Lower leg skin (tissue), 3 donors: ENCODE data around the gene RPN2.

Experiments used
- POLR2A ChIP-seq, 2 donors: fragments of 450-650 bp; IDR thresholded peaks; one replicate each; pipeline ENCODE4 v1.6.1; 2016 to 2017; ENCODE audit warnings: antibody characterized with exemption in 2 of 2, mild to moderate bottlenecking in 1 of 2, moderate library complexity in 1 of 2
- TF ChIP-seq, protein P1 (sequence below), 3 donors: fragments of 450-650 bp; IDR thresholded peaks; one replicate each; pipeline ENCODE4 v1.5.1; 2016; ENCODE audit warnings: antibody characterized with exemption in 3 of 3, mild to moderate bottlenecking in 3 of 3, moderate library complexity in 2 of 3

GRCh38 chr20:37209193-37209592 is 30.1 kb downstream of the RPN2 start:
- TF ChIP-seq, protein P1, sequence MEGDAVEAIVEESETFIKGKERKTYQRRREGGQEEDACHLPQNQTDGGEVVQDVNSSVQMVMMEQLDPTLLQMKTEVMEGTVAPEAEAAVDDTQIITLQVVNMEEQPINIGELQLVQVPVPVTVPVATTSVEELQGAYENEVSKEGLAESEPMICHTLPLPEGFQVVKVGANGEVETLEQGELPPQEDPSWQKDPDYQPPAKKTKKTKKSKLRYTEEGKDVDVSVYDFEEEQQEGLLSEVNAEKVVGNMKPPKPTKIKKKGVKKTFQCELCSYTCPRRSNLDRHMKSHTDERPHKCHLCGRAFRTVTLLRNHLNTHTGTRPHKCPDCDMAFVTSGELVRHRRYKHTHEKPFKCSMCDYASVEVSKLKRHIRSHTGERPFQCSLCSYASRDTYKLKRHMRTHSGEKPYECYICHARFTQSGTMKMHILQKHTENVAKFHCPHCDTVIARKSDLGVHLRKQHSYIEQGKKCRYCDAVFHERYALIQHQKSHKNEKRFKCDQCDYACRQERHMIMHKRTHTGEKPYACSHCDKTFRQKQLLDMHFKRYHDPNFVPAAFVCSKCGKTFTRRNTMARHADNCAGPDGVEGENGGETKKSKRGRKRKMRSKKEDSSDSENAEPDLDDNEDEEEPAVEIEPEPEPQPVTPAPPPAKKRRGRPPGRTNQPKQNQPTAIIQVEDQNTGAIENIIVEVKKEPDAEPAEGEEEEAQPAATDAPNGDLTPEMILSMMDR (IDR thresholded peaks at IDR 0.05): no peak
- no peak for TF ChIP-seq POLR2A (IDR thresholded peaks at IDR 0.05)
